ENCODE results near the gene ZNF653.
A peak's percentile ranks its signal among the peaks of the same experiment; 100 is the strongest.
"Not testable (repeated sequence)": the region's sequence is repeated elsewhere in the genome, so short reads cannot be mapped to it uniquely, and the experiment has no call there.

The ZNF653 gene

DNA sequence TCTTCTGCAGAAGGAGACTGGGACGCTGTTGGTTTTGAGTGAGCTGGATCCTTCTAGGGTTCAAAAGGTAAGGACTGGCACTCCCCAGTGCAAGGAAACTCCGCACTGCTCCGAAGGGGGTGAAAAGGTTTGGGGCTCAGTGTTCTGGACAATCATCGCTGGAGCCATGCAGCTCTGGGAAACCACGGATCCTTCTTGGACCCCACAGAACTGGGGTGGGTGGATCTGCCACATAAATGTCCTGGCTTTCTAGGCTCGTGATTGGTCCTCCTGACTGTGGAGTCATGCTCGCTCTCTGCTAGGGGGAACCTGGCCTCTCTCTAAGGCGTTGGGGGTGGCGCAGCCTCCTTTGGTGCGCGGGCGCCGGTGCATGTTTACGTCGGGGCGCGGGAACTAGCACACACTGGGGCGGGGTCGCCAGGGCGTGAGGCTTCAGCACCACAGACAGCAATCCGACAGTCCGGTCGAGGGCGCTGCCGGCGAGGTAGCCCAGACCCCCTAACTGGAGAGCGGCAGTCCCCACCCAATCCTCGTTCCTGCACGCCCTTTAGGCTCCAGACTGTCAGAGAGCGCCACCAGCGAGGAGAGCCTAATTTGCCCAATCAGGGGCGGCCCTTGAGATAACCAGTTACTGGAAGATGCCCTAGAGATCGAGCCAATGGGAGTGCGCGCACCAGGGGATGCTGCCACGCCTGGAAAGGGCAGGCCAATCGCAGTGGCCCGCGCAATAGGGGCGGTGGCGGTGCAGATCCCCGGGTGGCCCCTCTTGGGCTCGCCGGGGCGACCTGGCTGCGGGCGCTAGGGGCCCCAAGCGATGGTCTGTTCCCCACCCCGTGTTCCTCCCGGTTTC is 23.9 kb downstream of the ZNF653 start:
- DNase-seq (ENCODE audit: low read depth in 2 of 2), result peak; percentile 39 to 61

DNA sequence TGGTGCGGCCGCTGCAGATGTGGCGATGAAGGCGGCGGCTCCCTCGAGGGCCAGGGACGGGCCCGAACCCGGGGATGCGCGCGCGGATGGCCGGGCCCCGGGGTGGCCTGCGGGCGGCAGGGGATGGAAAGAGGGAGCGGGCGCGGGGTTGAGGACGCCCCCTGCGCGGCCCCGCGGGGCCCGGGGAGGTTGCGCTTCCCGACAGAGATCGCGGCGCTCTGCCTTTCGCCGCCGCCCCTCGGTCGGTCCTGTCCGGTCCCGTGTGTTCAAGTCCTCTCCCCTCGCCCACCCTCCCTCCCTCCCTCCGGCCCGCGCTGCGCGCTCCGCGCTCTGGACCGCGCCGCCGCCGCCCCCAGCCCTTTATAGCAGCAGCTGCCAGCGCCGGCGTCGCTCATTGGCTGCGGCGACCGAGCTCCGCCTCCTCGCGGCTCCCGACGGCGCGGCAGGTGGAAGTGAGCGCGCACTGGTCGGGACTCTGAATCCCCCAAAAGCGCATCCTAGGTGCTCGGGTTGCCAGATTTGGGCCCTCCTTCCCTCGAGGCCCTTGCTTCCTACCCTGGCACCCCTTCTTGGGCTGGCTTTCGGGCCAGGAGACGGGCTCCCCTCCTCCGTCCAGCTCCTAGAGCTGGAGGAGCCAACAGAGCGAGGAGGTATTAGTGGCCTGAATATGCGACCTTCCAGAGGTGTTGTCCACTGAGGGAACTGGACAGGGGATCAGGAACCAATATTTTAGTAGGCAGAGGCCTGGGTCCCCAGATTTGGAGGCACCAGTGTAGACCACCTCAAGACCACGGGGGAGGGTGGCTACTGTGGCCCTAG is 24.7 kb downstream of the ZNF653 start, which contains the start of gene ELAVL3:
ELAVL3 (minus strand) TSS at position 332 of the 819 bp plus-strand sequence. CDS start 438 bp downstream, outside the sequence.
- no peak for DNase-seq (ENCODE audit: low read depth in 2 of 2)

DNA sequence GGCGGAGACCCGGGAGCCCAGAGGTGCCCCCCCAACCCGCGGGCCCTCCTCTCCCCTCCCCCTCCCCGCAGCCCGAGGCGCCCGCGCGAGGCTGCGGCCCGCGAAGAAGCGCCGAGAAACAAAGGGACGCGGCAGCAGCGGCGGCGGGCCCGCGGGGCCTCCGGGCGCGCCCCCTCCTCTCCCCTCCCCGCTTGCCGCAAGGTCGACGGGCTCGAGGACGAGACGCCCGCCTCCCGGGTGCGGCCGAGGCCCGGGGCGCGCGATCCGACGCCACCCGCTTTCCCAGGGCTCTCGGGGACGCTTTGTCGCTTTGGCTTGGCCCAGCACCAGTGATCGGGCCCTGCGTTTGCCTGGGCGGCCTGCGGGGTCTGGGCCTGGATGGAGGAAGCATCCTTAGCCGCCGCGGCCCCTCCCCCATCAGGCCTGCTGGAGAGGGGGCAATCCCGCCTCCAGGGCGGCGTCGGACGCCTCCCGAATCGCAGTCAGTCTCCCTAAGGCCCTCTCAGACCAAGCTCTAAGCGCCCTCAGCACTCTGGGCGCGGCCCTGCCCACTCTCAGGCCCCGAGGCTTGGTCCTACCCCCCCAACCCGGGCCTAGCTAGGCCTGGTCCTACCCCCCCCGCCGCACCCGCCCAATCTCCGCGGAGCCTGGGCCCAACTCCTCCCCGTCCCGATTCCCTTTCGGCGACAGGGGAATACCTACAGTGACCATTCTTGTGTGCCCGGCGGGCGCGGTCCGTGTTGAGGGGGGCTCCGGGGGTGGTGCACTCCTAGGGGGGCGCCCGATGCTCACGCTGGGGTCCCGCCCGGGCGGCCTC is 25.5 kb downstream of the ZNF653 start:
- DNase-seq (ENCODE audit: low read depth in 2 of 2), result no peak

DNA sequence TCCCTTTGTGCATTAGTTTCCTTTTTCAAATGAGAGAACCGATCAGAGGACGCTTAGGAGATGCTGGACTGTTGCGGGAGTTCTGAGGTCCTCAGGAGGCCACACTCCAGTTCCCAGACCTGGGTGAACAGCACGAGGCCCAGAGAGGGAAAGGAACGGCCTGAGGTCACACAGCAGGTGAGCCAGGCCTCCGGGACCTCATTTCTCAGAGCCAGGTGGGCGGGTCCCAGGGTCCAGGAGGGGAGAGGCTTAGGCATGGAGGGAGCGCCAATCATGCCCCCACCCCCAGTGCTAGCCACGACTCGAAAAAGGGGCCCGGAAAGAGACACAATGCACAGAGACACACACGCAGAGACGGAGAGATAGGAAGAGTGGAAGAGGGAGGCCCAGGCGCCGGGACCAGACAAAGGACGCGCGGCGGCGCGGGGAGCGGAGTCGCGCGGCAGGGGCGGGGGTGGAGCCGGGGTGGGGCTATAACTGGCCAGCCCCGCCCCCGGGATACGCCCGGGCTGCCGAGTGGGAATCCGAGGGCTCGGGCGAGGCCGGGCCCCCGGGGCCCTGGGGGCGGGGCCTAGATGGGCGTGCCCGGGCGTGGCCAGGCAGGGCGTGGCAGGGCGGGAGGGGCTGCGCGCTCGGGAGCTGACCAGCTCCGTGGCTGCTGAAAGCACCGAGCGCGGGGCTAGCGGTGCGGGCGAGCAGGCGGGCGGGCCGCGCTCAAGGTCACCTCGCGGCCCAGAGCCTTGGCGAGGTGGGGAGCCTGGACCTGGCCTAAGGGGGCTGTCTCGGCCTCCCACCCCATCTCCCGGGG is 26.3 kb downstream of the ZNF653 start:
- DNase-seq (ENCODE audit: low read depth in 2 of 2), result no peak

DNA sequence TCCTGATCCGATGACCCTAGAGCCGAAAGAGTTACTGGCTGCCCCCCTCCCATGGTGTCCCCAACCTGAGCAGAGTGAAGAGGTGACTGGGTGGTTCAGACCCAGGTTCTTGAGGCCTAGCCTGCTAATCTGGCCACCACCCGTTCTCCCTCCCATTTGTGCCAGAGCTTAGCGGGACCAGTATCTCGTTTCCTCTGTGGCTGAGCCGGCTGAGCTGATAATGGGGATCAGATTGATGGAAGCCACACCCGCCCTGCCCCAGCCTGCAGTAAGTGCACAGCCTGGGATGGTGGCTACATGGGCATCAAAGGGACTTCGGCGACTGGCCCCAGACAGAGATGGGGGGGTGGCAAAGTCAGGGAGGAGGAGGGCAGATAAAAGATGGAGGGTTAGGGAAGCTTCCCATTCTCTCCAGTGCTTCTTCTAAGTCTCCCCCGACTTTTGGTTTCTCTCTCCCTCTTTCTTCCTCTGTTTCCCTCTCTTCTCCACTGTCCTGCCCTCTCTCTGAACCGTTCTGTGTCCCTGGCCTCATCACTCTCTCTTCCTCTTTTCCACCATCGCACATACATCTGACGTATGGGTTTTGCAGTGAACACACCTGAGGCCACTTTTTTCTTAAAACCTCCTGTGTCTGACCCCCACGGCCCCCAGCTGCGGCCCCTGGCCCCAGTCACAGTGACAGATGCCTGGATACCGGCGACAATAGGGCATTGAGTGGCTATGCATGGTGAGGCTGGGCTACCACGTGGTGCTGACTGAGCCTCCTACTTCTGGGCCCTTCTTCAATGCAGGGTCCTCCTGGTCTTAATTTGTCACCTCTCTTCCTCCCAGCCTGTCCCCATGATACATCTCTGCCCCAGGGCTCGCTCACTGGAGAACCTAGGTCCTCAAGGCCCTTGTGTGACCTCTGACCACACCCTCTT is 27.2 kb downstream of the ZNF653 start:
- DNase-seq (ENCODE audit: low read depth in 2 of 2), result no peak

DNA sequence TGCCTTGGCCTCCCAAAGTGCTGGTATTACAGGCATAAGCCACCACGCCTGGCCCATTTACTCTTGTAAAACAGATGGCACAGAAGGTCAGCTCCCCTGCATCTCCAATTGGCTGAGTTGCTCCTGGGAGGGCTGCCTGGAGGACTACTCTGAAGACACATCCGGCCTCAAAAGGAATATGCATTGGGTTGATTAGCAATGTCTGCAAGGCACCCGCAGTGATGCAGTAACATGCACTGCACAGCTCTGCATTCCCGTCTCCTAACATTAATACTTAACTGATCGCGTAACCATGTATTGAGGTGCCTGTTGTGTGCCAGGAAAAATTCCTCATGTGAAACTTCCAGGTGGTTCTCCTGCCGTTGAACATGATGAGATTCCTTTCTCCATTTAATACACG is 29.8 kb downstream of the ZNF653 start:
- no peak for DNase-seq (ENCODE audit: low read depth in 2 of 2)

DNA sequence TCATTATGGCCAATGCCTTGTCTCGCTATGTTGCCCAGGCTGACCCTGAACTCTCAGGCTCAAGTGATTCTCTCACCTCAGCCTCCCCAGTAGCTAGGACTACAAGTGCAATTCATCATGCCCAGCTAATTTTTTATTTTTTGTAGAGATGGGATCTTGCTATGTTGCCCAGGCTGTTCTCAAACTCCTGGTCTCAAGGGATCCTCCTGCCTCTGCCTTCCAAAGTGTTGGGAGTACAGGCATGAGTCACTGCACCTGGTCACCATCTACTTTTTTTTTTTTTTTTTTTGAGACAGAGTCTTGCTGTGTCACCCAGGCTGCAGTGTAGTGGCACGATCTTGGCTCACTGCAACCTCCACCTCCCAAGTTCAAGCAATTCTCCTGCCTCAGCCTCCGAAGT is 30.3 kb downstream of the ZNF653 start:
- not testable (repeated sequence) for DNase-seq (ENCODE audit: low read depth in 2 of 2)

DNA sequence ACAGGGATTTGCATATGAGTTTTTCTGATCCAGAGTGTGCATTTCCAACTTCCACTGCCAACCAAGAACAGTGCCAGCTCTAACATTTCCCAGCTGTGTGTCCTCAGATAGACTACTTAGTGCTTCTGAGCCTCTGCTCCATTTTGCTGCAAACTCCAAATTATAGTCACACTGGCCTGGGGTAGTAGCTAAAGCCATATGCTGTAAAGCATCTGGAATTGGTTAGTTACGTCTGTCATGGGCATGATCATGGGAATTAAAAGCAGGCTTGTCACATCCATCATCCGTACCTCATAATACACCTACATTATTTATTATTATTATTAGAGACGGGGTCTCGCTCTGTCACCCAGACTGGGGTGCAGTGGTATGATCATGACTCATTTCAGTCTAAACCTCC is 31.9 kb downstream of the ZNF653 start:
- DNase-seq (ENCODE audit: low read depth in 2 of 2), result no peak

DNA sequence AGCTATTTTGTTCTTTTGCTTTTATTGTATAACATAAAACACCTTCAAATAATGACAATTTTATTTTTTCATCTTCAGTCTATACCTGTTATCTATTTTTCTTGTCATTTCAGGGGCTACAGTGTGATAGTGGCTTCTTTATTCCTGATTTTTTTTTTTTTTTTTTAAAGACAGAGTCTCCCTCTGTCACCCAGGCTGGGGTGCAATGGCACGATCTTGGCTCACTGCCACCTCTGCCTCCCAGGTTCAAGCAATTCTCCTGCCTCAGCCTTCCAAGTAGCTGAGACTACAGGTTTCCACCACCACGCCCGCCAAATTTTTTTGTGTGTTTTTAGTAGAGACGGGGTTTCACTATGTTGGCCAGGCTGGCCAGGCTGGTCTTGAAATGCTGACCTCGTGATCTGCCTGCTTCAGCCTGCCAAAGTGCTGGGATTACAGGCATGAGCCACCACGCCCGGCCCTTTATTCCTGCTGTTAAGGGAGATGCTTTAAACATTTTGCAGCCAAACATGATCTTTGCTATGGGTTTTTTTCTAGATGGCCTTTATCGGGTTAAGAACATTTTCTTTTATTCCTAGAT is 37.3 kb downstream of the ZNF653 start:
- not testable (repeated sequence) for DNase-seq (ENCODE audit: low read depth in 2 of 2)

DNA sequence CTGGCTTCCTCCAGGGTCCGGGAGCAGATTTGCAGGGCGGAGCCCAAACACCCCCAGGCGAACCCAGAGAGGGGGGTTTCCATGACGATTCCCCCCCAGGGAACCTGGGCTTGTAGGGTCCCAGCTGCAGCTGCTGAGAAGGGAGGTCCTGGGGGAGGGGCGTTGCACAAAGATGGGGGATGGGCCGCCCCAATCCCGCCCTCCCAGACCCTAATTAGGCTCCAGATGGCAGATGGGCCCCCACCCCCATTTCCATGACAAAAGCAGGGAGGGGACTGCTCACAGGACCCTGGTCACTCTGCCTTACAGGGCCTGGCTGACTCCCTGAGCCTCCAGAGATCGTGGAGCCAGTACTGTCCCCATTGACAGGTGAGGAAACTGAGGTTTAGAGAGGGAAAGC is 40.0 kb downstream of the ZNF653 start:
- DNase-seq (ENCODE audit: low read depth in 2 of 2), result no peak

DNA sequence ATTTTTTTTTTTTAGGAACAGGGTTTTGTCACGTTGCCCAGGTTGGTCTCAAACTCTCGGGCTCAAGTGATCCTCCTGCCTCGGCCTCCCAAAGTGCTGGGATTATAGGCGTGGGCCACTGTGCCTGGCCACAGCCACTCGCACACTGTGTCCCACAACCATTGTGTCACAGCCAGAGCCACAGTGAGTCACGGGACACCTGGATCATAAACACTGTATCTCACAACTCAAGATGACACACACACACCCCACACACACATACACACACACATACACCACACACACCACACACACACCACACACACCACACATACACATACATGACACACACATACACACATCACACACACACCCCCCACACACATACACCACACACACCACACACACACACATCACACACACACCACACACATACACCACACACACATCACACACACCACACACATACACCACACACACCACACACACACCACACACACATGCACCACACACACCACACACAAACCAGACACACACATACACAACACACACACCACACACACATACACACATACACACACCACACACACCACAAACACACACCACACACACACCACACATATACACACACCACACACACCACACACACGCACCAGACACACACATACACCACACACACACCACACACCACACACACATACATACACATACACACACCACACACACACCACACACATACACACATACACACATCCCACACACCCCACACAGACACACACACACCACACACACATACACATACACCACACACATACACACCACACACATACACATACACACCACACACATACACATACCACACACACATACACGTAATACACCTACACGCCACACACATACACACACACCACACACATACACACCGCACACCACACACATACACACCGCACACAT is 41.0 kb downstream of the ZNF653 start:
- DNase-seq (ENCODE audit: low read depth in 2 of 2), result no peak

DNA sequence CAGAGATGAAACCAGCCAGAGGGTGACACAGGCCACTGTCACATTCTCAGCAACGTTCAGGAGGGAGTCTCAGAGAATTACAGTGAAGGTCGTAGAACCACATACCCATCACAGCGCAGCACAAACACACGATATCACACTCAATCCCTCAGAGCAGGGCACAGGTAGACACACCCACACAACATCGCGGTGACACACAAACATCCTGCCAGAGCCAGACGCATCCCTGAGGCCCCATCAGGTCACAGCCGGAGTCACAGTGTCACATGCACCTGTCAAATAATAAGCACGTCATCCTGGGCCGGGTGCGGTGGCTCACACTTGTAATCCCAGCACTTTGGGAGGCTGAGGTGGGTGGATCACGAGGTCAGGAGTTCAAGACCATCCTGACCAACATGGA is 42.2 kb downstream of the ZNF653 start:
- no peak for DNase-seq (ENCODE audit: low read depth in 2 of 2)

DNA sequence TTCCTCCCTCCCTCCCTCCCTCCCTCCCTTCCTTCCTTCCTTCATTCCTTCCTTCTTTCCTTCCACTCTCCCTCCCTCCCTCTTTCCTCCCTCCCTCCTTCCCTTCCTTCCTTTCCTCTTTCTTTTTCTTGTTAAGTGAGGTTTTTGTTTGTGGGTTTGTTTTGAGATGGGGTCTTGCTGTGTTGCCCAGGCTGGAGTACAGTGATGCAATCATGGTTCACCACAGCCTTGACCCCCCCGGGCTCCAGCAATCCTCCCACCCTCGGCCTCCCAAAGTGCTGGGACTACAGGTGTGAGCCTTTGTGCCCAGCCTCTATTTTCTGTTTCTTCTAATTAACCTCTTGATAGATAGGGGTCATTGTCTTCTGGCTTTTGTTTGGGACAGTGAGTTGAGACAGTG is 44.2 kb downstream of the ZNF653 start:
- no peak for DNase-seq (ENCODE audit: low read depth in 2 of 2)

DNA sequence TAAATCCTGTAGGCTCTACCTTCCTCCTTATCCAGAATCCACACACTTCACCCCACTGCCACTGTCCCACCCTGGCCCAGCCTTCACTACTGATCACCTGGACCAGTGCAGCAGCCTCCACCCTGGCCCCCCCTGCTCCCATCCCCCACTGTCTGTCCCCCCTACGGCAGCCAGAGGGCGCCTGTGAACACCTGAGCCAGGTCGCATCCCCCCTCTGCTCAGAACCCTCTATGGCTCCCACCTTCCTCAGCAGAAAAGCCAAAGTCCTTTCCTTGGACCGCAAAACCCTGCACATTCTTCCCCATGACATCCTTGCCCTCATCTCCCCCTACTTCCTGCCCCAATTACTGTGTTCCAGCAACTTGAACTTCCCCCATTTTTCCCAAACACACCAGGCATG is 45.4 kb downstream of the ZNF653 start:
- no peak for DNase-seq (ENCODE audit: low read depth in 2 of 2)

DNA sequence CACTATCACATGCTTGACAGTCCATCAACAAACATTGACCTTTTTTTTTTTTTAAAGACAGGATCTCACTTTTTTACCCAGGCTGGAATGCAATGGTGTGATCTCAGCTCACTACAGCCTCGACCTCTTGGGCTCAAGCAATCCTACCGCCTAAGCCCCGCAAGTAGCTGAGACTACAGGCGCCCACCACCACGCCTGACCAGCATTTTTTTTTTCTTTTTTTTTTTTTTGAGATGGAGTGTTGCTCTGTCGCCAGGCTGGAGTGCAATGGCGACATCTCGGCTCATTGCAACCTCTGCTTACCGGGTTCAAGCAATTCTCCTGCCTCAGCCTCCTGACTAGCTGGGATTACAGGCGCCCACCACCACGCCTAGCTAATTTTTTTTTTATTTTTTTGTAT is 46.7 kb downstream of the ZNF653 start:
- not testable (repeated sequence) for DNase-seq (ENCODE audit: low read depth in 2 of 2)

DNA sequence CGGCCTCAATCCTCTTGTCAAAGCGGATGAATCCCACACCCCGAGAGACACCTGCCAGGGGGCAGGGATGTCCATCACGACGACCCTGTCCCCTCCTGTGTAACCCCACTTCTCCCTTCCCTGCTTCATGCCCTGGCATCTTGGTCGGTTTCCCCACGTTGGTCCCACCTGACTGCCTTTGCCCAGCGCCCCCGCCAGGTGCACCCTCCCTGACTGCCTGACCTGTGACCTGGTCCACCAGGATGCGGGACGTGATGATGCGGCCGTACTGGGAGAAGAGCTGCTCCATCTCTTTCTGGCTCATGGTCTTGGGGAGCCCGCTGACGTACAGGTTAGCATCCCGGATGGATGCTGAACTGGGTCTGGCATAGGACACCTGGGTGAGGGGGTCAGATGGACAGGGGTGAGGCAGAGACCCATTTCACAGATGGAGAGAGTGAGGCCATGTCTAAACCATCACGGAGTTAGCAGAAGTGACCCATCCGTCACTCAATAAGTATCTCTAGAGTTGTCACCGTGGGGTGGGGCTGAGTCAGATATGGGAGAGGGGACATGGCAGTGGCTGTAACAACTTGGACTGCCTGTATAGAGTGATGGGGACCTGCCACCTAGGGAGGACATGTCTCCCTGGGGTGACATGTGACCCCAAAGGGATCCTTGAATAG is 47.3 kb downstream of the ZNF653 start:
- DNase-seq (ENCODE audit: low read depth in 2 of 2), result no peak

DNA sequence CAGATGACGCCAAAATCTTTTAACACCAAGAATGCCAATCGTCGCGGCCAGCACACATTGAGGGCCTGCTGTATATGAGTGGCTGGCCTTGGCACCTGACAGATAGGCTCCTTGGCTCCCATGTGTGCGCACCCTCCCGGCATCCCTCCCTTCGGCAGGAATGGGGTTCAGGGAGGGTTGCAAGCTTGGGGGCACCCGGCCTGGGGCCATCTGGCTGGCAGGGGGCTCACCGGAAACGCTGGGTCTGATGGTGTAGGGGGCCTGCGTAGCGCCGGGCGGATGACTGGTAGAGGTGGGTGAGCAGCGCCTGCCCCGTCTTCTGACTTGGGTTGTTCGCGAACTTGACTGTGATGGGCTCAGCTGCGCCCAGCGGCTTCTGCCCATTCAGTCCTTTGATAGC is 47.8 kb downstream of the ZNF653 start:
- no peak for DNase-seq (ENCODE audit: low read depth in 2 of 2)

DNA sequence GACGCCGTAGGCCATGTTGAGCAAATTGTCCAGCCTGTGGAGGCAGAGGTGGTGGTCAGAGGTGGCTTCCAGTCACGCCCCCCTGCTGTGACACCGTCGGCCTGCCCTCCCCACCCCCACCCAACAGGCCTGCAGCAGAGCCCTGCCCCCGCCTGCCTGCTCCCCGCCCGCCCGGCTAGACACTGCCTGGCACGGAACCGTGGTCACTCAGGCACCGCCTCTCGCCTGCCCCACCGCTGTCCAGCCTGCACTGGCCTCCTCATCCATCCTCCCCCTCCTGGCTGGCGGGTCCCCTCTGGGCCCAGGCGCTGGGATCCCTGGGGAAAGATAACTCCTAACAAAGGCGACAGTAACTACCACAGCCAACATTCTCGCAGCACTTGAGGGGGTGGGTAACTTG is 48.5 kb downstream of the ZNF653 start:
- DNase-seq (ENCODE audit: low read depth in 2 of 2), result no peak

All from stimulated activated CD8-positive, alpha-beta memory T cell treated with anti-CD3 and anti-CD28 coated beads, Interleukin-7, amount 100 ng/mL, for 4 hours (primary cell).